Transverse colon (tissue), 4 donors: Measurements from ENCODE around the gene MRGPRD.

Experiments used
- POLR2A ChIP-seq: fragments of 450-650 bp; IDR thresholded peaks from one replicate; pipeline ENCODE4 v1.6.1; 2016; ENCODE audit warnings: antibody characterized with exemption, mild to moderate bottlenecking, moderate library complexity
- POLR2AphosphoS5 ChIP-seq, 3 donors: sonication (generic); formaldehyde crosslinking; IDR thresholded peaks; one replicate each; pipeline ENCODE4 v1.6.1; 2016; ENCODE audit warnings: antibody characterized with exemption in 3 of 3
- TF ChIP-seq, protein P1 (sequence below), 5 experiments: fragments of 200-600 bp in 3 of 5; fragments of 450-650 bp in 2 of 5; sonication (generic) in 3 of 5; IDR thresholded peaks; 1 replicate in 2 of 5; 2 replicates in 3 of 5; pipeline ENCODE4 v1.5.1; 2016 to 2017; ENCODE audit warnings: antibody characterized with exemption in 5 of 5, inconsistent platforms in 3 of 5, mild to moderate bottlenecking in 2 of 5, moderate library complexity in 1 of 5

DNA sequence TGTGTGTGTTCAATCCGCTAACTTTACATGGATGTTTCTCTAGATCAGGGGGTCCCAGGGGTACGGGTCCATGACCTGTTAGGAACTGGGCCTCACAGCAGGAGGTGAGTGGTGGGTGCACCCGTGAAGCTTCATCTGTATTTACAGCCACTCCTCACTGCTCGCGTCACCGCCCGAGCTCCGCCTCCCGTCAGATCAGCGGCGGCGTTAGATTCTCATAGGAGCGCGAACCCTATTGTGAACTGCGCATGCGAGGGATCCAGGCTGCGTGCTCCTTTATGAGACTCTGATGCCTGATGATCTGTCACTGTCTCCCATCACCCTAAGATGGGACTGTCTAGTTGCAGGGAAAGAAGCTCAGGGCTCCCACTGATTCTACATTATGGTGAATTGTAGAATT, 31.9 kb downstream of the MRGPRD start:
- TF ChIP-seq, protein P1, sequence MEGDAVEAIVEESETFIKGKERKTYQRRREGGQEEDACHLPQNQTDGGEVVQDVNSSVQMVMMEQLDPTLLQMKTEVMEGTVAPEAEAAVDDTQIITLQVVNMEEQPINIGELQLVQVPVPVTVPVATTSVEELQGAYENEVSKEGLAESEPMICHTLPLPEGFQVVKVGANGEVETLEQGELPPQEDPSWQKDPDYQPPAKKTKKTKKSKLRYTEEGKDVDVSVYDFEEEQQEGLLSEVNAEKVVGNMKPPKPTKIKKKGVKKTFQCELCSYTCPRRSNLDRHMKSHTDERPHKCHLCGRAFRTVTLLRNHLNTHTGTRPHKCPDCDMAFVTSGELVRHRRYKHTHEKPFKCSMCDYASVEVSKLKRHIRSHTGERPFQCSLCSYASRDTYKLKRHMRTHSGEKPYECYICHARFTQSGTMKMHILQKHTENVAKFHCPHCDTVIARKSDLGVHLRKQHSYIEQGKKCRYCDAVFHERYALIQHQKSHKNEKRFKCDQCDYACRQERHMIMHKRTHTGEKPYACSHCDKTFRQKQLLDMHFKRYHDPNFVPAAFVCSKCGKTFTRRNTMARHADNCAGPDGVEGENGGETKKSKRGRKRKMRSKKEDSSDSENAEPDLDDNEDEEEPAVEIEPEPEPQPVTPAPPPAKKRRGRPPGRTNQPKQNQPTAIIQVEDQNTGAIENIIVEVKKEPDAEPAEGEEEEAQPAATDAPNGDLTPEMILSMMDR (IDR thresholded peaks at IDR 0.05) = no peak
- no peak for TF ChIP-seq POLR2A
- TF ChIP-seq POLR2AphosphoS5 (IDR thresholded peaks at IDR 0.05) = no peak
